Liver (tissue), 3 donors: Measurements from ENCODE around the gene NMB.

ENCODE experiments used
- EGR1 ChIP-seq, 2 donors: IDR thresholded peaks; 2 replicates each; pipeline ENCODE4 v1.6.1; 2016 to 2018; ENCODE audit warnings: antibody characterized with exemption in 2 of 2, low read depth in 2 of 2
- GABPA ChIP-seq, 2 donors: IDR thresholded peaks in 1 of 2; conservative IDR thresholded peaks in 1 of 2; 2 replicates each; pipeline ENCODE4 v1.6.1; 2016; ENCODE audit warnings: antibody characterized with exemption in 2 of 2, mild to moderate bottlenecking in 1 of 2, moderate library complexity in 1 of 2
- HNF4G ChIP-seq: IDR thresholded peaks from 2 replicates; pipeline ENCODE4 v1.6.1; 2016; ENCODE audit warnings: antibody characterized with exemption
- JUND ChIP-seq, 2 donors: IDR thresholded peaks; 2 replicates each; pipeline ENCODE4 v1.6.1; 2016; ENCODE audit warnings: antibody characterized with exemption in 2 of 2
- RAD21 ChIP-seq, 2 donors: IDR thresholded peaks; 2 replicates each; pipeline ENCODE4 v1.6.1; 2016; ENCODE audit warnings: antibody characterized with exemption in 2 of 2, mild to moderate bottlenecking in 2 of 2
- REST ChIP-seq: IDR thresholded peaks from 2 replicates; pipeline ENCODE4 v1.6.1; 2016; ENCODE audit warnings: antibody characterized with exemption, mild to moderate bottlenecking
- RXRA ChIP-seq, 2 donors: IDR thresholded peaks; 2 replicates each; pipeline ENCODE4 v1.6.1; 2017 to 2018; ENCODE audit warnings: antibody characterized with exemption in 2 of 2, mild to moderate bottlenecking in 1 of 2
- SP1 ChIP-seq: IDR thresholded peaks from 2 replicates; pipeline ENCODE4 v1.6.1; 2018; ENCODE audit warnings: antibody characterized with exemption, mild to moderate bottlenecking
- TAF1 ChIP-seq: conservative IDR thresholded peaks from 2 replicates; pipeline ENCODE4 v1.6.1; 2016; ENCODE audit warnings: antibody characterized with exemption, mild to moderate bottlenecking
- YY1 ChIP-seq: IDR thresholded peaks from 2 replicates; pipeline ENCODE4 v1.6.1; 2016; ENCODE audit warnings: antibody characterized with exemption, mild to moderate bottlenecking
- ZBTB33 ChIP-seq: IDR thresholded peaks from 2 replicates; pipeline ENCODE4 v1.6.1; 2016; ENCODE audit warnings: antibody characterized with exemption
- TF ChIP-seq, protein P1 (sequence below): fragments of 150-350 bp; IDR thresholded peaks from 2 replicates; pipeline ENCODE4 v1.5.1; 2017; ENCODE audit warnings: improper control_type of control experiment, low read depth, low read length; ENCODE audit not compliant: missing input control
- TF ChIP-seq, protein P2 (sequence below): IDR thresholded peaks from 2 replicates; pipeline ENCODE4 v1.6.1; 2016; ENCODE audit warnings: antibody characterized with exemption
- donor health status: healthy.
- donor health status: healthy.

DNA sequence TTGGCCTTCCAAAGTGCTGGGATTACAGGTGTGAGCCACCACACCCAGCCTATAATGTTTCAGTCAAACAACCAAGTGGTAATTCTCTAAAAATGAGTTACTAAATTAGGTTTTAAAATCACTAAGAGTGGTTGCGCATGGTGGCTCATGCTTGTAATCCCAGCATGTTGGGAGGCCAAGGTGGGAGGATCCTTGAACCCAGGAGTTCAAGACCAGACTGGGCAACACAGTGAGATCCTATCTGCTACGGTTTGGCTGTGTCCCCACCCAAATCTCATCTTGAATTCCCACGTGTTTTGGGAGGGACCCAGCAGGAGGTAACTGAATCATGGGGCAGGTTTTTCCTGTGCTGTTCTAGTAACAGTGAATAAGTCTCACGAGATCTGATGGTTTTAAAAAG lies 31.9 kb upstream of the NMB start:
- TF ChIP-seq, protein P1, sequence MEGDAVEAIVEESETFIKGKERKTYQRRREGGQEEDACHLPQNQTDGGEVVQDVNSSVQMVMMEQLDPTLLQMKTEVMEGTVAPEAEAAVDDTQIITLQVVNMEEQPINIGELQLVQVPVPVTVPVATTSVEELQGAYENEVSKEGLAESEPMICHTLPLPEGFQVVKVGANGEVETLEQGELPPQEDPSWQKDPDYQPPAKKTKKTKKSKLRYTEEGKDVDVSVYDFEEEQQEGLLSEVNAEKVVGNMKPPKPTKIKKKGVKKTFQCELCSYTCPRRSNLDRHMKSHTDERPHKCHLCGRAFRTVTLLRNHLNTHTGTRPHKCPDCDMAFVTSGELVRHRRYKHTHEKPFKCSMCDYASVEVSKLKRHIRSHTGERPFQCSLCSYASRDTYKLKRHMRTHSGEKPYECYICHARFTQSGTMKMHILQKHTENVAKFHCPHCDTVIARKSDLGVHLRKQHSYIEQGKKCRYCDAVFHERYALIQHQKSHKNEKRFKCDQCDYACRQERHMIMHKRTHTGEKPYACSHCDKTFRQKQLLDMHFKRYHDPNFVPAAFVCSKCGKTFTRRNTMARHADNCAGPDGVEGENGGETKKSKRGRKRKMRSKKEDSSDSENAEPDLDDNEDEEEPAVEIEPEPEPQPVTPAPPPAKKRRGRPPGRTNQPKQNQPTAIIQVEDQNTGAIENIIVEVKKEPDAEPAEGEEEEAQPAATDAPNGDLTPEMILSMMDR: no peak
- TF ChIP-seq ZBTB33: no peak
- no peak for TF ChIP-seq TAF1
- TF ChIP-seq REST: no peak
- no peak for TF ChIP-seq YY1
- TF ChIP-seq, protein P2, sequence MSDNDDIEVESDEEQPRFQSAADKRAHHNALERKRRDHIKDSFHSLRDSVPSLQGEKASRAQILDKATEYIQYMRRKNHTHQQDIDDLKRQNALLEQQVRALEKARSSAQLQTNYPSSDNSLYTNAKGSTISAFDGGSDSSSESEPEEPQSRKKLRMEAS: no peak
- no peak for TF ChIP-seq RAD21 (IDR thresholded peaks at IDR 0.05)
- TF ChIP-seq RXRA (IDR thresholded peaks at IDR 0.05): no peak
- TF ChIP-seq HNF4G: no peak
- no peak for TF ChIP-seq JUND (IDR thresholded peaks at IDR 0.05)
- no peak for TF ChIP-seq SP1
- TF ChIP-seq GABPA (IDR thresholded peaks at IDR 0.05 in 1 of 2, conservative IDR thresholded peaks at IDR 0.05 in 1 of 2): no peak
- TF ChIP-seq EGR1 (IDR thresholded peaks at IDR 0.05; ENCODE audit: low read depth in 2 of 2): no peak
